GM12878 (cell line): ENCODE results near the gene EFCAB3. TPM values are rescaled to one million over a fixed set of nuclear protein-coding genes. Genes with fewer than 3 reads are reported as not detected.

Experiments used
- ATAC-seq: fragments of 200-7000 bp; cut with Tn5 transposase; 3 replicates; pipeline ENCODE4 v1.9.1; 2020; ENCODE audit warnings: mild to moderate bottlenecking, moderate library complexity
- BruUV-seq: library from RNA; stranded (reverse); fragments of 400-500 nt; replicated peaks from 2 replicates; lab custom pipeline; 2021; lab: Mats Ljungman, UMichigan
- CTCF ChIA-PET: fragments of 300-600 bp; sonication (Branson Sonifier 250); formaldehyde crosslinking; extraction: SDS; loops from one replicate; lab custom pipeline; 2021; ENCODE audit warnings: inconsistent platforms; lab: Yijun Ruan, JAX
- POLR2A ChIA-PET: fragments of 350-600 bp; formaldehyde crosslinking; extraction: SDS; loops from one replicate; lab custom pipeline; 2021; ENCODE audit warnings: inconsistent platforms; lab: Charles Lee
- RAD21 ChIA-PET: fragments of 300-600 bp; sonication (Branson Sonifier 250); formaldehyde crosslinking; loops from one replicate; lab custom pipeline; 2023; ENCODE audit warnings: antibody characterized with exemption; ENCODE audit not compliant: unreplicated experiment; lab: Charles Lee
- SMC1A ChIA-PET: fragments of 300-600 bp; sonication (Branson Sonifier 250); formaldehyde crosslinking; loops from one replicate; lab custom pipeline; 2023; ENCODE audit not compliant: unreplicated experiment, uncharacterized antibody; lab: Charles Lee
- DNase-seq: peaks from one replicate; pipeline ENCODE4 v3.0.0-alpha.2; 2011; ENCODE audit warnings: low read depth, low spot score
- FAIRE-seq: peaks from 3 replicates; lab custom pipeline; 2011; peaks lifted over from hg19 to GRCh38; lab: Jason Lieb, UNC
- H2AFZ ChIP-seq: 2 replicates; pipeline ENCODE4 v1.6.0; 2011; ENCODE audit warnings: low read depth, low read length, control low read depth; ENCODE audit not compliant: control insufficient read depth
- H3K27ac ChIP-seq: 2 replicates; pipeline ENCODE4 v1.5.1; 2011; ENCODE audit warnings: control low read depth; ENCODE audit not compliant: control insufficient read depth, insufficient read depth
- H3K27me3 ChIP-seq, 2 experiments: replicated peaks in 1 of 2; 2 replicates each; pipeline versions ENCODE4 v1.6.0 to v1.6.1; 2011; ENCODE audit warnings: low read length in 1 of 2; ENCODE audit not compliant: control insufficient read depth in 2 of 2, insufficient read depth in 2 of 2
- H3K36me3 ChIP-seq, 2 experiments: 2 replicates each; pipeline ENCODE4 v1.5.1; 2011; ENCODE audit warnings: low read length in 1 of 2; ENCODE audit not compliant: control insufficient read depth in 2 of 2, insufficient read depth in 2 of 2
- H3K4me1 ChIP-seq: 2 replicates; pipeline ENCODE4 v1.6.1; 2011; ENCODE audit warnings: mild to moderate bottlenecking, low read length, moderate library complexity, mixed read lengths; ENCODE audit not compliant: control insufficient read depth, insufficient read depth
- H3K4me2 ChIP-seq: 2 replicates; pipeline ENCODE4 v1.6.0; 2011; ENCODE audit warnings: control low read depth; ENCODE audit not compliant: control insufficient read depth, insufficient read depth
- H3K4me3 ChIP-seq: fragments of 200-600 bp; sonication (generic); 2 replicates; pipeline ENCODE4 v1.5.1; 2016
- H3K79me2 ChIP-seq: 2 replicates; pipeline ENCODE4 v1.6.0; 2011; ENCODE audit warnings: low read length; ENCODE audit not compliant: control insufficient read depth, insufficient read depth
- H3K9ac ChIP-seq: 2 replicates; pipeline ENCODE4 v1.8.0; 2011; ENCODE audit warnings: low read length, control low read depth, mixed read lengths; ENCODE audit not compliant: control insufficient read depth, insufficient read depth
- H3K9me3 ChIP-seq: replicated peaks from 3 replicates; pipeline ENCODE4 v1.5.1; 2011; ENCODE audit warnings: mild to moderate bottlenecking, low read length; ENCODE audit not compliant: control insufficient read depth, insufficient read depth
- H4K20me1 ChIP-seq: 2 replicates; pipeline ENCODE4 v1.6.0; 2011; ENCODE audit not compliant: control insufficient read depth, insufficient read depth
- CEBPB ChIP-seq, 2 experiments: fragments of 150-350 bp in 1 of 2; IDR thresholded peaks; 2 replicates each; pipeline ENCODE4 v1.6.1; 2012 to 2014; ENCODE audit warnings: low read depth in 2 of 2, low read length in 2 of 2, borderline replicate concordance in 1 of 2, inconsistent platforms in 1 of 2
- CREM ChIP-seq: IDR thresholded peaks from 2 replicates; pipeline ENCODE4 v1.6.1; 2014; ENCODE audit warnings: antibody characterized with exemption, low read depth
- EGR1 ChIP-seq, 2 experiments: IDR thresholded peaks; 1 replicate in 1 of 2; 2 replicates in 1 of 2; pipeline ENCODE4 v1.6.1; 2011 to 2012; ENCODE audit warnings: low read depth in 2 of 2, low read length in 2 of 2, borderline replicate concordance in 1 of 2, mild to moderate bottlenecking in 1 of 2, moderate library complexity in 1 of 2
- GABPA ChIP-seq: IDR thresholded peaks from 2 replicates; pipeline ENCODE4 v1.6.1; 2014; ENCODE audit warnings: antibody characterized with exemption, low read depth, mild to moderate bottlenecking, inconsistent platforms
- HDGF ChIP-seq: fragments of 450-650 bp; IDR thresholded peaks from 2 replicates; pipeline ENCODE4 v1.6.1; 2016; ENCODE audit warnings: antibody characterized with exemption
- KDM1A ChIP-seq: fragments of 200-600 bp; sonication (generic); IDR thresholded peaks from 2 replicates; pipeline ENCODE4 v1.6.1; 2016; ENCODE audit warnings: borderline replicate concordance
- POU2F2 ChIP-seq: IDR thresholded peaks from 3 replicates; pipeline ENCODE4 v1.6.1; 2011; ENCODE audit warnings: low read depth, mild to moderate bottlenecking, low read length, borderline replicate concordance
- REST ChIP-seq: IDR thresholded peaks from 2 replicates; pipeline ENCODE4 v1.6.1; 2012; ENCODE audit warnings: mild to moderate bottlenecking, low read depth, low read length
- SUZ12 ChIP-seq: fragments of 200-600 bp; sonication (generic); IDR thresholded peaks from one replicate; pipeline ENCODE4 v1.6.1; 2018; ENCODE audit warnings: antibody characterized with exemption, mild to moderate bottlenecking; ENCODE audit not compliant: unreplicated experiment
- ZNF217 ChIP-seq: fragments of 450-650 bp; IDR thresholded peaks from 2 replicates; pipeline ENCODE4 v1.6.1; 2017; ENCODE audit warnings: antibody characterized with exemption, mild to moderate bottlenecking
- WGBS: methylation state at CpG from one replicate; pipeline ENCODE4 v1.1.6; 2016; ENCODE audit warnings: low lambda C conversion rate; ENCODE audit not compliant: insufficient replicate concordance, insufficient coverage; ENCODE audit errors: missing lambda C conversion rate; 5-methylcytosine and 5-hydroxymethylcytosine counted together
- in situ Hi-C: fragments of 300-500 bp; cut with MboI; formaldehyde crosslinking; loops from 9 replicates; pipeline ENCODE4 v1.14.3; 2018; ENCODE audit warnings: mixed read lengths
- intact Hi-C: fragments of 100-400 bp; cut with micrococcal nuclease; formaldehyde crosslinking; loops from one replicate; pipeline ENCODE4 v1.14.2; 2022; ENCODE audit not compliant: unreplicated experiment
- polyA plus RNA-seq, 11 experiments: library from polyadenylated mRNA; depleted of rRNA in 4 of 11; unstranded in 6 of 11; stranded (reverse) in 5 of 11; fragments of >200 nt; fragmentation: Nextera tagmentation in 4 of 11; fragmentation: Illumina TruSeq in 1 of 11; extraction: Ambion mirVana in 4 of 11; extraction: Trizol in 1 of 11; gene quantifications; 1 replicate in 1 of 11; 2 replicates in 10 of 11; pipeline versions ENCODE4 v1.2.1 to v1.2.3, GENCODE V29; 2011 to 2016; ENCODE audit warnings: inconsistent platforms in 2 of 11, missing spikeins in 2 of 11, low read depth in 1 of 11
- total RNA-seq, 4 experiments: library from RNA; depleted of rRNA in 3 of 4; stranded (reverse); fragments of >200 nt in 3 of 4; fragmentation: Illumina TruSeq in 1 of 4; extraction: Trizol in 1 of 4; gene quantifications; 2 replicates each; pipeline versions ENCODE4 v1.2.1 to v1.2.3, GENCODE V29; 2013 to 2021
- TF ChIP-seq, protein P1 (sequence below): IDR thresholded peaks from 2 replicates; pipeline ENCODE4 v1.6.1; 2011; ENCODE audit warnings: mild to moderate bottlenecking, low read depth, low read length, moderate library complexity; ENCODE audit not compliant: insufficient replicate concordance

The EFCAB3 gene
- total and polyA plus RNA-seq, 10 of the 15 experiments (the other 5 are each of a cell fraction or from before 2014, with no cell fraction given) = not detected

DNA sequence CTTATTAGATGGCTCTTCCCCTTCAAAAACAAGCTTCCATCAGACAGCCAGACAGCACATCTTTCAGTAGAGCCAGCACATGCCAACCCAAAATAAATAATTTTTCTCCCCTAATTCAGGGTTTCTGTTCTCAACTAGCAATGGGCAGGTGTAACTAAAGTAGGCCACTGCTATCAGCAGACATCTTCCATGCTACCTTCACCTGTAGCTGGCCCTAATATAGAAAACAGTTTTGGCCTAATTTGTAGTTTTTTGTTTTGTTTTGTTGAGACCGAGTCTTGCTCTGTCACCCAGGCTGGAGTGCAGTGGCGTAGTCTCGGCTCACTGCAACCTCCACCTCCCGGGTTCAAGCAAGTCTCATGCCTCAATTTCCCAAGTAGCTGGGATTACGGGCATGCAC is 29.2 kb upstream of the EFCAB3 start (continued):
- TF ChIP-seq REST (no peak), GABPA (no peak), HDGF (no peak)
- TF ChIP-seq, all 136 proteins: peak for 0

GRCh38 chr17:62366191-62366590 is 14.2 kb upstream of the EFCAB3 start:
- no peaks in the 10 kb centered on the region for H3K36me3 ChIP-seq
- no peaks in the 10 kb centered on the region for H3K4me1 ChIP-seq
- no peak for ATAC-seq
- no peaks in the 10 kb centered on the region for H3K79me2 ChIP-seq
- SMC1A ChIA-PET = interaction anchor here (1.5 kb wide), 1 partner anchor 14 kb away, joined by 3 read pairs; the partner anchor contains the start of gene EFCAB3
- no peaks in the 10 kb centered on the region for H3K9me3 ChIP-seq
- no peak for FAIRE-seq
- H2AFZ ChIP-seq = no peak overlapping the region
- no peak for TF ChIP-seq SUZ12
- TF ChIP-seq CEBPB (IDR thresholded peaks at IDR 0.05; ENCODE audit: borderline replicate concordance in 1 of 2, low read depth in 2 of 2, low read length in 2 of 2) = no peak
- TF ChIP-seq, protein P1, sequence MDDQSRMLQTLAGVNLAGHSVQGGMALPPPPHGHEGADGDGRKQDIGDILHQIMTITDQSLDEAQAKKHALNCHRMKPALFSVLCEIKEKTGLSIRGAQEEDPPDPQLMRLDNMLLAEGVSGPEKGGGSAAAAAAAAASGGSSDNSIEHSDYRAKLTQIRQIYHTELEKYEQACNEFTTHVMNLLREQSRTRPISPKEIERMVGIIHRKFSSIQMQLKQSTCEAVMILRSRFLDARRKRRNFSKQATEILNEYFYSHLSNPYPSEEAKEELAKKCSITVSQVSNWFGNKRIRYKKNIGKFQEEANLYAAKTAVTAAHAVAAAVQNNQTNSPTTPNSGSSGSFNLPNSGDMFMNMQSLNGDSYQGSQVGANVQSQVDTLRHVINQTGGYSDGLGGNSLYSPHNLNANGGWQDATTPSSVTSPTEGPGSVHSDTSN = no peak
- no peak for TF ChIP-seq ZNF217
- no peak for TF ChIP-seq KDM1A
- no peak for TF ChIP-seq CREM
- no peak for TF ChIP-seq POU2F2
- no peak for TF ChIP-seq EGR1 (IDR thresholded peaks at IDR 0.05; ENCODE audit: borderline replicate concordance in 1 of 2, low read depth in 2 of 2, low read length in 2 of 2)
- WGBS = 0% methylated on average over 2 of the region's 2 CpGs
- RAD21 ChIA-PET = no interaction called here
- POLR2A ChIA-PET = no interaction called here
- no peak overlapping the region for H3K4me3 ChIP-seq
- no peaks in the 10 kb centered on the region for H3K27me3 ChIP-seq
- intact Hi-C loops = no loop called here
- H3K4me2 ChIP-seq = no peak overlapping the region
- in situ Hi-C loops = no loop called here
- no peak for DNase-seq
- CTCF ChIA-PET = no interaction called here
- BruUV-seq = no TSS peak
- H3K9ac ChIP-seq = no peak overlapping the region
- H4K20me1 ChIP-seq = no peaks in the 10 kb centered on the region
- no peak overlapping the region for H3K27ac ChIP-seq
